Measurements from ENCODE around the gene SLC13A2.

DNA sequence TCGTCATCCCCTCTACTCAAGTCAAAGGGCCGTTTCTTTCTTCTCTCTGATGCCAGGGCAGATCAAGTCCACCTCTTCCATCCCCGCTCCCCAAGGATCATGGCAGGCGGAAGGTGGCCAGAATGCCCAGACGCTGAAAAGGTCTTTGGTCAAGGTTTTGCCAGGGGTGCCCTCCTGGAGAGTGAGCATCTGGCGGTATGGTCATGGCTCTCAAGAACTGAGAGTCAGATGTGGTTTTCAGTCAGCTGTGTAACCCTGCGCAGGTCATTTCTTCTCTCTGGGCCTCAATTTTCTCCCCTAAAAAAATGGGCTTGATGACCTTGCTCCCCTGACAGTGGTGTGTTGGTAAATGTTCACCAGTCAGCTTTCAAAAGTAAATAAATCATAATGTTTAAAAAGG is 45.1 kb downstream of the SLC13A2 start:
- TF ChIP-seq, protein P1, sequence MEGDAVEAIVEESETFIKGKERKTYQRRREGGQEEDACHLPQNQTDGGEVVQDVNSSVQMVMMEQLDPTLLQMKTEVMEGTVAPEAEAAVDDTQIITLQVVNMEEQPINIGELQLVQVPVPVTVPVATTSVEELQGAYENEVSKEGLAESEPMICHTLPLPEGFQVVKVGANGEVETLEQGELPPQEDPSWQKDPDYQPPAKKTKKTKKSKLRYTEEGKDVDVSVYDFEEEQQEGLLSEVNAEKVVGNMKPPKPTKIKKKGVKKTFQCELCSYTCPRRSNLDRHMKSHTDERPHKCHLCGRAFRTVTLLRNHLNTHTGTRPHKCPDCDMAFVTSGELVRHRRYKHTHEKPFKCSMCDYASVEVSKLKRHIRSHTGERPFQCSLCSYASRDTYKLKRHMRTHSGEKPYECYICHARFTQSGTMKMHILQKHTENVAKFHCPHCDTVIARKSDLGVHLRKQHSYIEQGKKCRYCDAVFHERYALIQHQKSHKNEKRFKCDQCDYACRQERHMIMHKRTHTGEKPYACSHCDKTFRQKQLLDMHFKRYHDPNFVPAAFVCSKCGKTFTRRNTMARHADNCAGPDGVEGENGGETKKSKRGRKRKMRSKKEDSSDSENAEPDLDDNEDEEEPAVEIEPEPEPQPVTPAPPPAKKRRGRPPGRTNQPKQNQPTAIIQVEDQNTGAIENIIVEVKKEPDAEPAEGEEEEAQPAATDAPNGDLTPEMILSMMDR (IDR thresholded peaks at IDR 0.05), result no peak
- no peak for TF ChIP-seq EP300 (IDR thresholded peaks at IDR 0.05)
- no peak for TF ChIP-seq POLR2A (IDR thresholded peaks at IDR 0.05)

Measured in sigmoid colon (tissue), 4 donors.